OCI-LY7 (cell line): ENCODE measurements around the gene IRAK3. TPM values are rescaled to one million over a fixed set of nuclear protein-coding genes. Genes with fewer than 3 reads are reported as not detected.
A peak's percentile ranks its signal among the peaks of the same experiment; 100 is the strongest.

Experiments used
- Bru-seq: library from RNA; stranded (reverse); fragments of 400-500 nt; gene quantifications from one replicate; lab custom pipeline; 2021; lab: Mats Ljungman, UMichigan
- BruChase-seq, 2 experiments: library from RNA; stranded (reverse); fragments of 400-500 nt; gene quantifications; one replicate each; lab custom pipeline; 2021; lab: Mats Ljungman, UMichigan
- BruUV-seq: library from RNA; stranded (reverse); fragments of 400-500 nt; replicated peaks from 2 replicates; lab custom pipeline; 2021; lab: Mats Ljungman, UMichigan
- CTCF ChIA-PET: fragments of 300-600 bp; sonication (Branson Sonifier 250); formaldehyde crosslinking; loops from one replicate; lab custom pipeline; 2022; ENCODE audit warnings: antibody characterized with exemption; ENCODE audit not compliant: unreplicated experiment; lab: Charles Lee
- POLR2A ChIA-PET: fragments of 300-600 bp; sonication (Branson Sonifier 250); formaldehyde crosslinking; loops from one replicate; lab custom pipeline; 2022; ENCODE audit warnings: antibody characterized with exemption; lab: Charles Lee
- DNase-seq: peaks from one replicate; pipeline ENCODE4 v3.0.0-alpha.2; 2015; ENCODE audit warnings: low spot score
- H2AFZ ChIP-seq: fragments of 200-600 bp; sonication (generic), shearing (Covaris generic); 2 replicates; pipeline ENCODE4 v1.6.1; 2014; ENCODE audit warnings: mild to moderate bottlenecking, antibody characterized with exemption, low read length, moderate library complexity
- H3K27ac ChIP-seq: fragments of 200-600 bp; sonication (generic); 2 replicates; pipeline ENCODE4 v1.5.1; 2014; ENCODE audit warnings: mixed run types, low read depth, mild to moderate bottlenecking, moderate library complexity, low read length, inconsistent platforms; ENCODE audit not compliant: poor library complexity, severe bottlenecking
- H3K36me3 ChIP-seq: fragments of 200-600 bp; sonication (generic); 2 replicates; pipeline ENCODE4 v1.6.1; 2014; ENCODE audit warnings: mild to moderate bottlenecking, antibody characterized with exemption, low read length, moderate library complexity, mixed read lengths; ENCODE audit not compliant: insufficient read depth
- H3K4me1 ChIP-seq: fragments of 200-600 bp; sonication (generic); 2 replicates; pipeline ENCODE4 v1.5.1; 2014; ENCODE audit warnings: mild to moderate bottlenecking, low read length; ENCODE audit not compliant: insufficient read depth, poor library complexity, severe bottlenecking
- H3K4me2 ChIP-seq: fragments of 200-600 bp; sonication (generic); 2 replicates; pipeline ENCODE4 v1.6.1; 2014; ENCODE audit warnings: mild to moderate bottlenecking, low read length
- H3K4me3 ChIP-seq: fragments of 200-600 bp; sonication (generic); 2 replicates; pipeline ENCODE4 v1.5.1; 2014; ENCODE audit warnings: mild to moderate bottlenecking, low read depth, low read length; ENCODE audit not compliant: poor library complexity, severe bottlenecking
- H3K79me2 ChIP-seq: fragments of 200-600 bp; sonication (generic); 2 replicates; pipeline ENCODE4 v1.6.1; 2016; ENCODE audit warnings: low read depth, mild to moderate bottlenecking, low read length, moderate library complexity, mixed read lengths; ENCODE audit not compliant: insufficient read depth
- H3K9me2 ChIP-seq: fragments of 200-600 bp; sonication (generic); 2 replicates; pipeline ENCODE4 v1.6.1; 2016; ENCODE audit warnings: mild to moderate bottlenecking, low read length, mixed read lengths; ENCODE audit not compliant: insufficient read depth
- H3K9me3 ChIP-seq: fragments of 200-600 bp; sonication (generic); 2 replicates; pipeline ENCODE4 v1.6.1; 2014; ENCODE audit warnings: mild to moderate bottlenecking, mixed run types, low read length, mixed read lengths
- H4K20me1 ChIP-seq: fragments of 200-600 bp; sonication (generic); 2 replicates; pipeline ENCODE4 v1.6.1; 2014; ENCODE audit warnings: mild to moderate bottlenecking, antibody characterized with exemption, low read length, moderate library complexity, mixed read lengths; ENCODE audit not compliant: insufficient read depth
- CTCF ChIP-seq: fragments of 200-600 bp; sonication (generic); conservative IDR thresholded peaks from 2 replicates; pipeline ENCODE4 v1.5.1; 2014; ENCODE audit warnings: mild to moderate bottlenecking, antibody characterized with exemption, low read length, moderate library complexity, mixed read lengths
- EZH2phosphoT487 ChIP-seq: fragments of 200-600 bp; sonication (generic); IDR thresholded peaks from 2 replicates; pipeline ENCODE4 v1.6.1; 2018; ENCODE audit warnings: low read depth, borderline replicate concordance, mild to moderate bottlenecking, mixed run types, antibody characterized with exemption, low read length, moderate library complexity, mixed read lengths
- intact Hi-C: fragments of 100-400 bp; cut with micrococcal nuclease; formaldehyde crosslinking; loops from one replicate; pipeline ENCODE4 v1.10.0; 2022; ENCODE audit not compliant: unreplicated experiment
- long read RNA-seq: library from polyadenylated mRNA; stranded (forward); transcript quantifications from one replicate; pipeline ENCODE4 v2.0.0, GENCODE V29; 2022
- total RNA-seq, 2 experiments: library from RNA; depleted of rRNA in 1 of 2; stranded (reverse); fragments of >200 nt in 1 of 2; shearing (Covaris generic) in 1 of 2; gene quantifications; 2 replicates each; pipeline ENCODE4 v1.2.3, GENCODE V29; 2014 to 2022

The IRAK3 gene
- total RNA-seq (2014; rRNA removed; shearing (Covaris generic)) (0.95 TPM in 1 of 2 replicates, not detected in the other), total RNA-seq (2022) (0.04 and 0.08 TPM in 2 replicates), Bru-seq, nascent RNA (percentile 23 among the genes with signal in this experiment), BruChase-seq, experiment 1, labeled RNA remaining after a 6-hour chase (percentile 12 among the genes with signal in this experiment), BruChase-seq, experiment 2, labeled RNA remaining after a 2-hour chase (percentile 24 among the genes with signal in this experiment)
- long read RNA-seq, result 0 reads

- ChIA-PET POLR2A (no interaction called here), CTCF (no interaction called here)
- H3K4me3 ChIP-seq, result no peak within 1 kb of the TSS
- no peaks in the 10 kb centered on the region for H3K9me2 ChIP-seq
- intact Hi-C loops, result no loop called here
- no peak for TF ChIP-seq CTCF
- H3K9me3 ChIP-seq, result no peaks in the 10 kb centered on the region
- H3K27ac ChIP-seq, result no peak within 1 kb of the TSS
- no peak within 1 kb of the TSS for H3K4me2 ChIP-seq
- H3K4me1 ChIP-seq, result peaks cover 18% of the 10 kb centered on the region
- H4K20me1 ChIP-seq, result no peaks in the 10 kb centered on the region
- DNase-seq, result no peak
- H3K79me2 ChIP-seq, result no peaks in the 10 kb centered on the region
- no TSS peak for BruUV-seq
- H3K36me3 ChIP-seq, result no peaks in the 10 kb centered on the region
- no peak within 1 kb of the TSS; the same call in 1 of the 2 replicates for H2AFZ ChIP-seq
These were observed at the start of gene IRAK3 for GRCh38 chr12:66188584-66189485. Gene IRAK3, plus strand, starts transcription at chr12:66189214. Its CDS starts 86 bp downstream, at chr12:66189300.

- ChIA-PET CTCF (no interaction called here), POLR2A (interaction anchor here (1.7 kb wide), 1 partner anchor 12 kb away, joined by 4 read pairs; no protein-coding TSS in a partner anchor)
- Histone ChIP-seq H3K36me3 (peaks cover 84% of the 10 kb centered on the region), H3K4me1 (no peaks in the 10 kb centered on the region), H3K4me2 (no peak overlapping the region), H3K27ac (no peak overlapping the region), H2AFZ (no peak overlapping the region), H3K4me3 (no peak overlapping the region), H4K20me1 (no peaks in the 10 kb centered on the region), H3K9me2 (no peaks in the 10 kb centered on the region), H3K79me2 (no peaks in the 10 kb centered on the region), H3K9me3 (peaks cover 37% of the 10 kb centered on the region)
- no TSS peak for BruUV-seq
- TF ChIP-seq EZH2phosphoT487 (no peak), CTCF (no peak)
- DNase-seq, result no peak
- intact Hi-C loops, result no loop called here
These were observed 49.7 kb upstream of the IRAK3 start for GRCh38 chr12:66139328-66139727.
